Smooth muscle cell (in vitro differentiated cells): ENCODE measurements around the gene ABHD5. TPM values are rescaled to one million over a fixed set of nuclear protein-coding genes. Genes with fewer than 3 reads are reported as not detected.

Experiments used
- DNase-seq: peaks from one replicate; lab custom pipeline; 2025; ENCODE audit not compliant: unreplicated experiment; lab: John Stamatoyannopoulos, UW
- H2AFZ ChIP-seq: fragments of 200-600 bp; sonication (generic); 2 replicates; pipeline ENCODE4 v1.6.0; 2016; ENCODE audit warnings: antibody characterized with exemption, low read depth, mild to moderate bottlenecking
- H3F3A ChIP-seq: fragments of 200-600 bp; sonication (generic); 2 replicates; pipeline ENCODE4 v1.6.0; 2017; ENCODE audit warnings: antibody characterized with exemption, low read depth
- H3K27ac ChIP-seq: fragments of 200-600 bp; sonication (generic); 2 replicates; pipeline ENCODE4 v1.5.1; 2016; ENCODE audit warnings: low read depth, mild to moderate bottlenecking
- H3K27me3 ChIP-seq: fragments of 200-600 bp; sonication (generic); 2 replicates; pipeline ENCODE4 v1.6.1; 2016; ENCODE audit warnings: low read depth, mild to moderate bottlenecking
- H3K36me3 ChIP-seq: fragments of 200-600 bp; sonication (generic); 2 replicates; pipeline ENCODE4 v1.5.1; 2016; ENCODE audit warnings: low read depth
- H3K4me1 ChIP-seq: fragments of 200-600 bp; sonication (generic); 2 replicates; pipeline ENCODE4 v1.5.1; 2016; ENCODE audit warnings: low read depth
- H3K4me2 ChIP-seq: fragments of 200-600 bp; sonication (generic); 2 replicates; pipeline ENCODE4 v1.6.0; 2016; ENCODE audit warnings: mild to moderate bottlenecking
- H3K4me3 ChIP-seq: fragments of 200-600 bp; sonication (generic); 2 replicates; pipeline ENCODE4 v1.5.1; 2016; ENCODE audit warnings: mild to moderate bottlenecking
- H3K79me2 ChIP-seq: fragments of 200-600 bp; sonication (generic); 2 replicates; pipeline ENCODE4 v1.6.0; 2016; ENCODE audit warnings: low read depth, mild to moderate bottlenecking
- H3K9ac ChIP-seq: fragments of 200-600 bp; sonication (generic); 2 replicates; pipeline ENCODE4 v1.6.0; 2016; ENCODE audit warnings: low read depth
- H3K9me3 ChIP-seq: fragments of 200-600 bp; sonication (generic); replicated peaks from 2 replicates; pipeline ENCODE4 v1.5.1; 2016; ENCODE audit warnings: low read depth
- H4K20me1 ChIP-seq: fragments of 200-600 bp; sonication (generic); 2 replicates; pipeline ENCODE4 v1.6.0; 2016; ENCODE audit warnings: low read depth
- CTCF ChIP-seq: fragments of 200-600 bp; sonication (generic); IDR thresholded peaks from 2 replicates; pipeline ENCODE4 v1.5.1; 2017; ENCODE audit warnings: borderline replicate concordance, mild to moderate bottlenecking, antibody characterized with exemption; ENCODE audit not compliant: insufficient read depth, poor library complexity, severe bottlenecking
- WGBS: methylation state at CpG from one replicate; pipeline ENCODE4 v1.1.7; 2016; ENCODE audit warnings: low lambda C conversion rate; 5-methylcytosine and 5-hydroxymethylcytosine counted together
- polyA plus RNA-seq: library from polyadenylated mRNA; unstranded; fragments of >200 nt; fragmentation: Nextera tagmentation; extraction: Ambion mirVana; gene quantifications from 2 replicates; pipeline ENCODE4 v1.2.1, GENCODE V29; 2016
- total RNA-seq: library from RNA; depleted of rRNA; stranded (reverse); fragments of >200 nt; gene quantifications from 2 replicates; pipeline ENCODE4 v1.2.3, GENCODE V29; 2014

The ABHD5 gene
- total RNA-seq, result 9.3 and 12.1 TPM in 2 replicates
- 8.6 and 9.2 TPM in 2 replicates for polyA plus RNA-seq

GRCh38 chr3:43690400-43691119, at the start of gene ABHD5:
Gene ABHD5 (plus strand): TSS chr3:43690938. CDS start chr3:43690993, 55 bp downstream.
- H3K27me3 ChIP-seq, result no peaks in the 10 kb centered on the region
- H3K27ac ChIP-seq, result peak within 1 kb of the TSS; percentile 59
- H3K4me2 ChIP-seq, result peak within 1 kb of the TSS; percentile 98
- H4K20me1 ChIP-seq, result no peaks in the 10 kb centered on the region
- peaks cover 19% of the 10 kb centered on the region for H3K79me2 ChIP-seq
- peak; percentile 81 for DNase-seq
- H3K36me3 ChIP-seq, result no peaks in the 10 kb centered on the region
- peak within 1 kb of the TSS; percentile 84 for H3K9ac ChIP-seq
- H3F3A ChIP-seq, result peaks cover 10% of the 10 kb centered on the region
- peaks cover 12% of the 10 kb centered on the region for H3K4me1 ChIP-seq
- peak; percentile 38 for TF ChIP-seq CTCF
- 1% methylated on average over 70 of the region's 71 CpGs for WGBS
- peak within 1 kb of the TSS; percentile 95 for H3K4me3 ChIP-seq
- H3K9me3 ChIP-seq, result no peaks in the 10 kb centered on the region
- peak within 1 kb of the TSS; percentile 100 for H2AFZ ChIP-seq

- Histone ChIP-seq H3K4me1 (no peaks in the 10 kb centered on the region), H3K4me2 (peak overlapping the region; percentile 24), H3K79me2 (no peaks in the 10 kb centered on the region), H3K27me3 (no peaks in the 10 kb centered on the region), H3K4me3 (no peak overlapping the region), H3K36me3 (no peaks in the 10 kb centered on the region), H3K27ac (no peak overlapping the region), H4K20me1 (no peaks in the 10 kb centered on the region), H3K9ac (no peak overlapping the region), H3K9me3 (no peaks in the 10 kb centered on the region), H3F3A (no peaks in the 10 kb centered on the region), H2AFZ (peak overlapping the region; percentile 54)
- TF ChIP-seq CTCF, result no peak
- WGBS, result 81% methylated on average over 4 of the region's 4 CpGs
- no peak for DNase-seq
These were observed 49.2 kb upstream of the ABHD5 start for GRCh38 chr3:43641306-43642114.

- Histone ChIP-seq H3K79me2 (no peaks in the 10 kb centered on the region), H3K9ac (no peak overlapping the region), H4K20me1 (no peaks in the 10 kb centered on the region), H2AFZ (no peak overlapping the region), H3K36me3 (no peaks in the 10 kb centered on the region), H3K9me3 (no peaks in the 10 kb centered on the region), H3K4me3 (no peak overlapping the region), H3K4me1 (no peaks in the 10 kb centered on the region), H3K27ac (no peak overlapping the region), H3K27me3 (no peaks in the 10 kb centered on the region), H3K4me2 (no peak overlapping the region), H3F3A (no peaks in the 10 kb centered on the region)
- TF ChIP-seq CTCF, result no peak
- DNase-seq, result no peak
- WGBS, result 97% methylated on average over 2 of the region's 2 CpGs
These were observed 46.3 kb upstream of the ABHD5 start for GRCh38 chr3:43644443-43644842.
